MM.1S (cell line): ENCODE results near the gene CBR4.
A peak's percentile ranks its signal among the peaks of the same experiment; 100 is the strongest.

Source experiments
- DNase-seq: peaks from one replicate; pipeline ENCODE4 v3.0.0-alpha.2; 2015
- H2AFZ ChIP-seq: fragments of 300-600 bp; sonication (generic); 2 replicates; pipeline ENCODE4 v1.6.0; 2016; ENCODE audit warnings: antibody characterized with exemption, low read length
- H3F3A ChIP-seq: fragments of 300-600 bp; sonication (generic); 2 replicates; pipeline ENCODE4 v1.6.1; 2016; ENCODE audit warnings: mild to moderate bottlenecking, antibody characterized with exemption, low read length, moderate library complexity, mixed read lengths; ENCODE audit not compliant: insufficient read depth
- H3K27ac ChIP-seq: fragments of 300-600 bp; sonication (generic); 2 replicates; pipeline ENCODE4 v1.5.1; 2016; ENCODE audit warnings: mild to moderate bottlenecking, low read length
- H3K27me3 ChIP-seq: fragments of 300-600 bp; sonication (generic); replicated peaks from 2 replicates; pipeline ENCODE4 v1.6.0; 2016; ENCODE audit warnings: low read length; ENCODE audit not compliant: insufficient read depth
- H3K36me3 ChIP-seq: fragments of 300-600 bp; sonication (generic); replicated peaks from 2 replicates; pipeline ENCODE4 v1.6.1; 2016; ENCODE audit warnings: mild to moderate bottlenecking, low read length, mixed read lengths; ENCODE audit not compliant: insufficient read depth
- H3K4me1 ChIP-seq: fragments of 300-600 bp; sonication (generic); 2 replicates; pipeline ENCODE4 v1.6.1; 2016; ENCODE audit warnings: low read length, mixed read lengths
- H3K4me2 ChIP-seq: fragments of 300-600 bp; sonication (generic); 2 replicates; pipeline ENCODE4 v1.6.0; 2016; ENCODE audit warnings: low read depth, low read length
- H3K4me3 ChIP-seq: fragments of 300-600 bp; sonication (generic); 2 replicates; pipeline ENCODE4 v1.5.1; 2016; ENCODE audit warnings: low read length, mixed read lengths
- H3K79me2 ChIP-seq: fragments of 300-600 bp; sonication (generic); 2 replicates; pipeline ENCODE4 v1.6.1; 2016; ENCODE audit warnings: mixed run types, low read length, mixed read lengths
- H3K9ac ChIP-seq: fragments of 300-600 bp; sonication (generic); 2 replicates; pipeline ENCODE4 v1.6.1; 2016; ENCODE audit warnings: low read length, mixed read lengths
- H3K9me2 ChIP-seq: fragments of 300-600 bp; sonication (generic); replicated peaks from 2 replicates; pipeline ENCODE4 v1.6.1; 2016; ENCODE audit warnings: mild to moderate bottlenecking, low read length, mixed read lengths; ENCODE audit not compliant: insufficient read depth
- H3K9me3 ChIP-seq: fragments of 300-600 bp; sonication (generic); replicated peaks from 2 replicates; pipeline ENCODE4 v1.6.1; 2016; ENCODE audit warnings: mild to moderate bottlenecking, low read length, mixed read lengths; ENCODE audit not compliant: insufficient read depth
- H4K20me1 ChIP-seq: fragments of 300-600 bp; sonication (generic); 2 replicates; pipeline ENCODE4 v1.6.1; 2016; ENCODE audit warnings: mild to moderate bottlenecking, low read length, moderate library complexity, mixed read lengths; ENCODE audit not compliant: insufficient read depth
- EZH2 ChIP-seq: fragments of 300-600 bp; sonication (generic); optimal IDR thresholded peaks from 2 replicates; pipeline ENCODE3; 2017; ENCODE audit warnings: low read depth, mild to moderate bottlenecking, antibody characterized with exemption, low read length, mixed read lengths
- EZH2phosphoT487 ChIP-seq: fragments of 300-600 bp; sonication (generic); IDR thresholded peaks from 2 replicates; pipeline ENCODE4 v1.6.1; 2018; ENCODE audit warnings: antibody characterized with exemption, low read length
- TF ChIP-seq, protein P1 (sequence below): fragments of 300-600 bp; sonication (generic); IDR thresholded peaks from 2 replicates; pipeline ENCODE4 v1.5.1; 2016; ENCODE audit warnings: antibody characterized with exemption, low read length, mixed read lengths

The CBR4 gene

DNA sequence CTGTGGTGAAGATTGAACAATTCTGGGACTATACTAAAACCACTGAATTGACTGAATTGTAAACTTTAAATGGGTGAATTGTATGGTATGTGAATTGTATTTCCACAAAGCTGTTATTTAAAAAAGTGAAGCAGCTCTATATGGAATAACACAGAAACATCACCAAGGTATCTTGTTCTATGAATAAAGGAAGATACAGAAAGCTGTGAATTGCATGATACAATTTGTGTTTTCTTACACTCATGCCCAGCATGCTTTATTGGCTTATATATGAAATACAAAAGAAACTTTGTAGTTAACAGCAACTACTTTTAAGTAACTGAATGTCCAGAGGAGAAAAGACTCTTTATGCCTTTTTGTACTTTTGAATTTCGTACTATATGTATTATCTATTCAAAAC lies 11.5 kb downstream of the CBR4 start:
- H3K9ac ChIP-seq, result no peak overlapping the region
- H3K4me3 ChIP-seq, result no peak overlapping the region
- TF ChIP-seq, protein P1, sequence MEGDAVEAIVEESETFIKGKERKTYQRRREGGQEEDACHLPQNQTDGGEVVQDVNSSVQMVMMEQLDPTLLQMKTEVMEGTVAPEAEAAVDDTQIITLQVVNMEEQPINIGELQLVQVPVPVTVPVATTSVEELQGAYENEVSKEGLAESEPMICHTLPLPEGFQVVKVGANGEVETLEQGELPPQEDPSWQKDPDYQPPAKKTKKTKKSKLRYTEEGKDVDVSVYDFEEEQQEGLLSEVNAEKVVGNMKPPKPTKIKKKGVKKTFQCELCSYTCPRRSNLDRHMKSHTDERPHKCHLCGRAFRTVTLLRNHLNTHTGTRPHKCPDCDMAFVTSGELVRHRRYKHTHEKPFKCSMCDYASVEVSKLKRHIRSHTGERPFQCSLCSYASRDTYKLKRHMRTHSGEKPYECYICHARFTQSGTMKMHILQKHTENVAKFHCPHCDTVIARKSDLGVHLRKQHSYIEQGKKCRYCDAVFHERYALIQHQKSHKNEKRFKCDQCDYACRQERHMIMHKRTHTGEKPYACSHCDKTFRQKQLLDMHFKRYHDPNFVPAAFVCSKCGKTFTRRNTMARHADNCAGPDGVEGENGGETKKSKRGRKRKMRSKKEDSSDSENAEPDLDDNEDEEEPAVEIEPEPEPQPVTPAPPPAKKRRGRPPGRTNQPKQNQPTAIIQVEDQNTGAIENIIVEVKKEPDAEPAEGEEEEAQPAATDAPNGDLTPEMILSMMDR, result no peak
- TF ChIP-seq EZH2phosphoT487, result no peak
- TF ChIP-seq EZH2, result no peak
- H3K36me3 ChIP-seq, result peaks cover 2% of the 10 kb centered on the region; the same call in 1 of the 2 replicates
- H3K9me2 ChIP-seq, result no peaks in the 10 kb centered on the region
- no peaks in the 10 kb centered on the region for H3K79me2 ChIP-seq
- no peak overlapping the region for H3K4me2 ChIP-seq
- H3K9me3 ChIP-seq, result no peaks in the 10 kb centered on the region
- H3K27ac ChIP-seq, result no peak overlapping the region
- no peak for DNase-seq
- no peaks in the 10 kb centered on the region for H3F3A ChIP-seq
- H2AFZ ChIP-seq, result no peak overlapping the region
- H4K20me1 ChIP-seq, result no peaks in the 10 kb centered on the region
- H3K27me3 ChIP-seq, result no peaks in the 10 kb centered on the region
- no peaks in the 10 kb centered on the region for H3K4me1 ChIP-seq

GRCh38 chr4:168995537-168996295 lies 14.3 kb downstream of the CBR4 start:
- DNase-seq, result no peak
- Histone ChIP-seq H3K9me2 (no peaks in the 10 kb centered on the region), H3K27me3 (no peaks in the 10 kb centered on the region), H3K36me3 (0 out of 2 replicates have a peak, but pooled peaks cover 2% of the 10 kb centered on the region), H3K79me2 (no peaks in the 10 kb centered on the region), H3F3A (no peaks in the 10 kb centered on the region), H3K4me3 (no peak overlapping the region), H3K4me1 (no peaks in the 10 kb centered on the region), H3K4me2 (no peak overlapping the region), H4K20me1 (no peaks in the 10 kb centered on the region), H3K9ac (no peak overlapping the region), H2AFZ (no peak overlapping the region), H3K9me3 (no peaks in the 10 kb centered on the region), H3K27ac (no peak overlapping the region)
- TF ChIP-seq EZH2 (no peak), EZH2phosphoT487 (no peak)
- TF ChIP-seq, protein P1, result peak; percentile 28

GRCh38 chr4:168994958-168995357 lies 15.1 kb downstream of the CBR4 start:
- Histone ChIP-seq H3K27ac (no peak overlapping the region), H3K79me2 (no peaks in the 10 kb centered on the region), H3K36me3 (0 out of 2 replicates have a peak, but pooled peaks cover 2% of the 10 kb centered on the region), H3K4me3 (no peak overlapping the region), H3K9me3 (no peaks in the 10 kb centered on the region), H3K27me3 (no peaks in the 10 kb centered on the region), H3F3A (no peaks in the 10 kb centered on the region), H3K9me2 (no peaks in the 10 kb centered on the region), H3K4me2 (no peak overlapping the region), H2AFZ (no peak overlapping the region), H3K4me1 (no peaks in the 10 kb centered on the region), H3K9ac (no peak overlapping the region), H4K20me1 (no peaks in the 10 kb centered on the region)
- TF ChIP-seq, protein P1, result no peak
- TF ChIP-seq EZH2phosphoT487 (no peak), EZH2 (no peak)
- no peak for DNase-seq
